Measurements from ENCODE around the gene TTC23.

The TTC23 gene

GRCh38 chr15:99180964-99181306, 68.4 kb downstream of the TTC23 start:
- Histone ChIP-seq H3K36me3 (ENCODE audit: control insufficient read depth in 1 of 2, insufficient read depth in 2 of 2, low read length in 2 of 2) (peaks cover 0 to 7% of the 10 kb centered on the region in 2 donors), H3K27ac (ENCODE audit: low read depth, low read length) (no peak overlapping the region), H3K27me3 (ENCODE audit: control insufficient read depth in 1 of 2, insufficient read depth in 2 of 2, low read length in 2 of 2) (no peaks in the 10 kb centered on the region), H3K9me3 (ENCODE audit: control insufficient read depth in 1 of 2, low read length in 2 of 2) (no peaks in the 10 kb centered on the region), H3K9ac (ENCODE audit: low read depth in 1 of 2, low read length in 2 of 2) (no peak overlapping the region), H3K4me3 (ENCODE audit: low read depth in 1 of 2, low read length in 2 of 2) (no peak overlapping the region), H3K4me1 (ENCODE audit: control insufficient read depth in 1 of 2, insufficient read depth in 2 of 2, low read length in 2 of 2) (no peaks in the 10 kb centered on the region)

- Histone ChIP-seq H3K4me1 (ENCODE audit: control insufficient read depth in 1 of 2, insufficient read depth in 2 of 2, low read length in 2 of 2) (no peaks in the 10 kb centered on the region), H3K9me3 (ENCODE audit: control insufficient read depth in 1 of 2, low read length in 2 of 2) (no peaks in the 10 kb centered on the region), H3K9ac (ENCODE audit: low read depth in 1 of 2, low read length in 2 of 2) (no peak overlapping the region), H3K4me3 (ENCODE audit: low read depth in 1 of 2, low read length in 2 of 2) (no peak overlapping the region), H3K36me3 (ENCODE audit: control insufficient read depth in 1 of 2, insufficient read depth in 2 of 2, low read length in 2 of 2) (peaks cover 0 to 1% of the 10 kb centered on the region in 2 donors), H3K27me3 (ENCODE audit: control insufficient read depth in 1 of 2, insufficient read depth in 2 of 2, low read length in 2 of 2) (no peaks in the 10 kb centered on the region), H3K27ac (ENCODE audit: low read depth, low read length) (no peak overlapping the region)
Measured at GRCh38 chr15:99180086-99180963, 69.1 kb downstream of the TTC23 start.

GRCh38 chr15:99177679-99178078, 71.7 kb downstream of the TTC23 start:
- H3K9ac ChIP-seq (ENCODE audit: low read depth in 1 of 2, low read length in 2 of 2) = no peak overlapping the region
- peaks cover 5 to 7% of the 10 kb centered on the region in 2 donors for H3K36me3 ChIP-seq (ENCODE audit: control insufficient read depth in 1 of 2, insufficient read depth in 2 of 2, low read length in 2 of 2)
- no peaks in the 10 kb centered on the region for H3K4me1 ChIP-seq (ENCODE audit: control insufficient read depth in 1 of 2, insufficient read depth in 2 of 2, low read length in 2 of 2)
- no peaks in the 10 kb centered on the region for H3K27me3 ChIP-seq (ENCODE audit: control insufficient read depth in 1 of 2, insufficient read depth in 2 of 2, low read length in 2 of 2)
- no peak overlapping the region for H3K4me3 ChIP-seq (ENCODE audit: low read depth in 1 of 2, low read length in 2 of 2)
- H3K9me3 ChIP-seq (ENCODE audit: control insufficient read depth in 1 of 2, low read length in 2 of 2) = no peaks in the 10 kb centered on the region
- no peak overlapping the region for H3K27ac ChIP-seq (ENCODE audit: low read depth, low read length)

- no peaks in the 10 kb centered on the region for H3K9me3 ChIP-seq (ENCODE audit: control insufficient read depth in 1 of 2, low read length in 2 of 2)
- H3K27ac ChIP-seq (ENCODE audit: low read depth, low read length) = no peak overlapping the region
- no peak overlapping the region for H3K9ac ChIP-seq (ENCODE audit: low read depth in 1 of 2, low read length in 2 of 2)
- no peaks in the 10 kb centered on the region for H3K4me1 ChIP-seq (ENCODE audit: control insufficient read depth in 1 of 2, insufficient read depth in 2 of 2, low read length in 2 of 2)
- H3K27me3 ChIP-seq (ENCODE audit: control insufficient read depth in 1 of 2, insufficient read depth in 2 of 2, low read length in 2 of 2) = no peaks in the 10 kb centered on the region
- H3K4me3 ChIP-seq (ENCODE audit: low read depth in 1 of 2, low read length in 2 of 2) = no peak overlapping the region
- H3K36me3 ChIP-seq (ENCODE audit: control insufficient read depth in 1 of 2, insufficient read depth in 2 of 2, low read length in 2 of 2) = peaks cover 5 to 7% of the 10 kb centered on the region in 2 donors
Measured at GRCh38 chr15:99176757-99177156, 72.6 kb downstream of the TTC23 start.

GRCh38 chr15:99174567-99175395, 74.6 kb downstream of the TTC23 start:
- Histone ChIP-seq H3K27ac (ENCODE audit: low read depth, low read length) (no peak overlapping the region), H3K9ac (ENCODE audit: low read depth in 1 of 2, low read length in 2 of 2) (no peak overlapping the region), H3K4me3 (ENCODE audit: low read depth in 1 of 2, low read length in 2 of 2) (no peak overlapping the region), H3K27me3 (ENCODE audit: control insufficient read depth in 1 of 2, insufficient read depth in 2 of 2, low read length in 2 of 2) (no peaks in the 10 kb centered on the region), H3K36me3 (ENCODE audit: control insufficient read depth in 1 of 2, insufficient read depth in 2 of 2, low read length in 2 of 2) (peaks cover 5 to 7% of the 10 kb centered on the region in 2 donors), H3K4me1 (ENCODE audit: control insufficient read depth in 1 of 2, insufficient read depth in 2 of 2, low read length in 2 of 2) (no peaks in the 10 kb centered on the region), H3K9me3 (ENCODE audit: control insufficient read depth in 1 of 2, low read length in 2 of 2) (no peaks in the 10 kb centered on the region)

- Histone ChIP-seq H3K9ac (ENCODE audit: low read depth in 1 of 2, low read length in 2 of 2) (no peak overlapping the region), H3K27ac (ENCODE audit: low read depth, low read length) (no peak overlapping the region), H3K9me3 (ENCODE audit: control insufficient read depth in 1 of 2, low read length in 2 of 2) (no peaks in the 10 kb centered on the region), H3K4me1 (ENCODE audit: control insufficient read depth in 1 of 2, insufficient read depth in 2 of 2, low read length in 2 of 2) (peaks cover 0 to 7% of the 10 kb centered on the region in 2 donors), H3K36me3 (ENCODE audit: control insufficient read depth in 1 of 2, insufficient read depth in 2 of 2, low read length in 2 of 2) (peaks cover 7 to 10% of the 10 kb centered on the region in 2 donors), H3K27me3 (ENCODE audit: control insufficient read depth in 1 of 2, insufficient read depth in 2 of 2, low read length in 2 of 2) (no peaks in the 10 kb centered on the region), H3K4me3 (ENCODE audit: low read depth in 1 of 2, low read length in 2 of 2) (no peak overlapping the region)
Measured at GRCh38 chr15:99172989-99173388, 76.4 kb downstream of the TTC23 start.

- Histone ChIP-seq H3K4me3 (ENCODE audit: low read depth in 1 of 2, low read length in 2 of 2) (no peak overlapping the region), H3K27me3 (ENCODE audit: control insufficient read depth in 1 of 2, insufficient read depth in 2 of 2, low read length in 2 of 2) (no peaks in the 10 kb centered on the region), H3K9ac (ENCODE audit: low read depth in 1 of 2, low read length in 2 of 2) (no peak overlapping the region), H3K9me3 (ENCODE audit: control insufficient read depth in 1 of 2, low read length in 2 of 2) (no peaks in the 10 kb centered on the region), H3K36me3 (ENCODE audit: control insufficient read depth in 1 of 2, insufficient read depth in 2 of 2, low read length in 2 of 2) (peaks cover 8 to 16% of the 10 kb centered on the region in 2 donors), H3K27ac (ENCODE audit: low read depth, low read length) (no peak overlapping the region), H3K4me1 (ENCODE audit: control insufficient read depth in 1 of 2, insufficient read depth in 2 of 2, low read length in 2 of 2) (peaks cover 0 to 7% of the 10 kb centered on the region in 2 donors)
Measured at GRCh38 chr15:99172171-99172570, 77.2 kb downstream of the TTC23 start.

- Histone ChIP-seq H3K4me1 (ENCODE audit: control insufficient read depth in 1 of 2, insufficient read depth in 2 of 2, low read length in 2 of 2) (peaks cover 0 to 7% of the 10 kb centered on the region in 2 donors), H3K27me3 (ENCODE audit: control insufficient read depth in 1 of 2, insufficient read depth in 2 of 2, low read length in 2 of 2) (no peaks in the 10 kb centered on the region), H3K9ac (ENCODE audit: low read depth in 1 of 2, low read length in 2 of 2) (no peak overlapping the region), H3K9me3 (ENCODE audit: control insufficient read depth in 1 of 2, low read length in 2 of 2) (no peaks in the 10 kb centered on the region), H3K36me3 (ENCODE audit: control insufficient read depth in 1 of 2, insufficient read depth in 2 of 2, low read length in 2 of 2) (peaks cover 13 to 16% of the 10 kb centered on the region in 2 donors), H3K27ac (ENCODE audit: low read depth, low read length) (no peak overlapping the region), H3K4me3 (ENCODE audit: low read depth in 1 of 2, low read length in 2 of 2) (no peak overlapping the region)
Measured at GRCh38 chr15:99170476-99171065, 78.8 kb downstream of the TTC23 start.

GRCh38 chr15:99169769-99170311, 79.5 kb downstream of the TTC23 start:
- Histone ChIP-seq H3K4me1 (ENCODE audit: control insufficient read depth in 1 of 2, insufficient read depth in 2 of 2, low read length in 2 of 2) (peaks cover 0 to 7% of the 10 kb centered on the region in 2 donors), H3K4me3 (ENCODE audit: low read depth in 1 of 2, low read length in 2 of 2) (no peak overlapping the region), H3K27me3 (ENCODE audit: control insufficient read depth in 1 of 2, insufficient read depth in 2 of 2, low read length in 2 of 2) (no peaks in the 10 kb centered on the region), H3K9me3 (ENCODE audit: control insufficient read depth in 1 of 2, low read length in 2 of 2) (no peaks in the 10 kb centered on the region), H3K9ac (ENCODE audit: low read depth in 1 of 2, low read length in 2 of 2) (no peak overlapping the region), H3K27ac (ENCODE audit: low read depth, low read length) (no peak overlapping the region), H3K36me3 (ENCODE audit: control insufficient read depth in 1 of 2, insufficient read depth in 2 of 2, low read length in 2 of 2) (peaks cover 13 to 16% of the 10 kb centered on the region in 2 donors)
